ENCODE data around the gene RPSA.
"Not testable (repeated sequence)": the region's sequence is repeated elsewhere in the genome, so short reads cannot be mapped to it uniquely, and the experiment has no call there.

Gene RPSA

GRCh38 chr3:39456159-39456558, 49.6 kb downstream of the RPSA start:
- DNase-seq (ENCODE audit: low read depth) = no peak
- TF ChIP-seq CTCF (IDR thresholded peaks at IDR 0.05; ENCODE audit: low read length, missing control alignments) = no peak

GRCh38 chr3:39457361-39457760, 50.8 kb downstream of the RPSA start:
- no peak for TF ChIP-seq CTCF (IDR thresholded peaks at IDR 0.05; ENCODE audit: low read length, missing control alignments)
- no peak for DNase-seq (ENCODE audit: low read depth)
- H3K4me3 ChIP-seq (replicated peaks; ENCODE audit: low read depth, low read length) = no peak overlapping the region

More at GRCh38 chr3:39456159-39456558, 49.6 kb downstream of the RPSA start:
- no peak overlapping the region for H3K4me3 ChIP-seq (replicated peaks; ENCODE audit: low read depth, low read length)

- not testable (repeated sequence) for H3K4me3 ChIP-seq (replicated peaks; ENCODE audit: low read depth, low read length)
Measured at GRCh38 chr3:39458579-39458978, 52.1 kb downstream of the RPSA start.

GRCh38 chr3:39460677-39461076, 54.2 kb downstream of the RPSA start:
- TF ChIP-seq CTCF (IDR thresholded peaks at IDR 0.05; ENCODE audit: low read length, missing control alignments) = no peak
- no peak for DNase-seq (ENCODE audit: low read depth)

More at GRCh38 chr3:39458579-39458978, 52.1 kb downstream of the RPSA start:
- DNase-seq (ENCODE audit: low read depth) = not testable (repeated sequence)

More at GRCh38 chr3:39460677-39461076, 54.2 kb downstream of the RPSA start:
- H3K4me3 ChIP-seq (replicated peaks; ENCODE audit: low read depth, low read length) = no peak overlapping the region

Measured in fibroblast of pulmonary artery (primary cell).